ENCODE data around the gene OR10P1.

GRCh38 chr12:55612646-55613045 lies 24.0 kb upstream of the OR10P1 start:
- TF ChIP-seq RAD21 (IDR thresholded peaks at IDR 0.05; ENCODE audit: low read length) (no peak), POLR2A (IDR thresholded peaks at IDR 0.05; ENCODE audit: low read depth, low read length) (no peak), CHD1 (IDR thresholded peaks at IDR 0.05; ENCODE audit: low read depth, low read length) (no peak), SMC3 (IDR thresholded peaks at IDR 0.05; ENCODE audit: low read depth, low read length) (no peak), CEBPB (IDR thresholded peaks at IDR 0.05; ENCODE audit: low read depth, low read length) (no peak), USF2 (IDR thresholded peaks at IDR 0.05; ENCODE audit: low read depth, low read length) (no peak), MAZ (IDR thresholded peaks at IDR 0.05; ENCODE audit: borderline replicate concordance, low read depth, low read length) (no peak), MXI1 (IDR thresholded peaks at IDR 0.05; ENCODE audit: borderline replicate concordance, low read depth, low read length) (no peak), NFE2L2 (IDR thresholded peaks at IDR 0.05; ENCODE audit: low read depth, low read length) (no peak), RCOR1 (IDR thresholded peaks at IDR 0.05; ENCODE audit: insufficient replicate concordance, low read length) (no peak), RFX5 (IDR thresholded peaks at IDR 0.05; ENCODE audit: low read depth, low read length) (no peak), BHLHE40 (IDR thresholded peaks at IDR 0.05; ENCODE audit: low read depth, low read length) (no peak)
- TF ChIP-seq, protein P1, sequence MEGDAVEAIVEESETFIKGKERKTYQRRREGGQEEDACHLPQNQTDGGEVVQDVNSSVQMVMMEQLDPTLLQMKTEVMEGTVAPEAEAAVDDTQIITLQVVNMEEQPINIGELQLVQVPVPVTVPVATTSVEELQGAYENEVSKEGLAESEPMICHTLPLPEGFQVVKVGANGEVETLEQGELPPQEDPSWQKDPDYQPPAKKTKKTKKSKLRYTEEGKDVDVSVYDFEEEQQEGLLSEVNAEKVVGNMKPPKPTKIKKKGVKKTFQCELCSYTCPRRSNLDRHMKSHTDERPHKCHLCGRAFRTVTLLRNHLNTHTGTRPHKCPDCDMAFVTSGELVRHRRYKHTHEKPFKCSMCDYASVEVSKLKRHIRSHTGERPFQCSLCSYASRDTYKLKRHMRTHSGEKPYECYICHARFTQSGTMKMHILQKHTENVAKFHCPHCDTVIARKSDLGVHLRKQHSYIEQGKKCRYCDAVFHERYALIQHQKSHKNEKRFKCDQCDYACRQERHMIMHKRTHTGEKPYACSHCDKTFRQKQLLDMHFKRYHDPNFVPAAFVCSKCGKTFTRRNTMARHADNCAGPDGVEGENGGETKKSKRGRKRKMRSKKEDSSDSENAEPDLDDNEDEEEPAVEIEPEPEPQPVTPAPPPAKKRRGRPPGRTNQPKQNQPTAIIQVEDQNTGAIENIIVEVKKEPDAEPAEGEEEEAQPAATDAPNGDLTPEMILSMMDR (conservative IDR thresholded peaks at IDR 0.05; ENCODE audit: low read depth, low read length) = no peak
- TF ChIP-seq, protein P2, sequence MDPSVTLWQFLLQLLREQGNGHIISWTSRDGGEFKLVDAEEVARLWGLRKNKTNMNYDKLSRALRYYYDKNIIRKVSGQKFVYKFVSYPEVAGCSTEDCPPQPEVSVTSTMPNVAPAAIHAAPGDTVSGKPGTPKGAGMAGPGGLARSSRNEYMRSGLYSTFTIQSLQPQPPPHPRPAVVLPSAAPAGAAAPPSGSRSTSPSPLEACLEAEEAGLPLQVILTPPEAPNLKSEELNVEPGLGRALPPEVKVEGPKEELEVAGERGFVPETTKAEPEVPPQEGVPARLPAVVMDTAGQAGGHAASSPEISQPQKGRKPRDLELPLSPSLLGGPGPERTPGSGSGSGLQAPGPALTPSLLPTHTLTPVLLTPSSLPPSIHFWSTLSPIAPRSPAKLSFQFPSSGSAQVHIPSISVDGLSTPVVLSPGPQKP (IDR thresholded peaks at IDR 0.05; ENCODE audit: borderline replicate concordance, low read depth, low read length) = no peak
